HG03039 (cell line): Measurements from ENCODE around the gene WNK3.

Experiments used
- ATAC-seq: cut with Tn5 transposase; IDR thresholded peaks from one replicate; pipeline ENCODE4 v1.9.1; 2021; ENCODE audit warnings: mild to moderate bottlenecking, moderate library complexity; ENCODE audit not compliant: unreplicated experiment

WNK3 gene

GRCh38 chrX:54246866-54247265 lies 111.0 kb downstream of the WNK3 start:
- no peak for ATAC-seq

- no peak for ATAC-seq
Measured at GRCh38 chrX:54238588-54238987, 119.3 kb downstream of the WNK3 start.

- ATAC-seq, result no peak
Measured at GRCh38 chrX:54237014-54237413, 120.8 kb downstream of the WNK3 start.

- no peak for ATAC-seq
Measured at GRCh38 chrX:54230435-54231148, 127.3 kb downstream of the WNK3 start.

DNA sequence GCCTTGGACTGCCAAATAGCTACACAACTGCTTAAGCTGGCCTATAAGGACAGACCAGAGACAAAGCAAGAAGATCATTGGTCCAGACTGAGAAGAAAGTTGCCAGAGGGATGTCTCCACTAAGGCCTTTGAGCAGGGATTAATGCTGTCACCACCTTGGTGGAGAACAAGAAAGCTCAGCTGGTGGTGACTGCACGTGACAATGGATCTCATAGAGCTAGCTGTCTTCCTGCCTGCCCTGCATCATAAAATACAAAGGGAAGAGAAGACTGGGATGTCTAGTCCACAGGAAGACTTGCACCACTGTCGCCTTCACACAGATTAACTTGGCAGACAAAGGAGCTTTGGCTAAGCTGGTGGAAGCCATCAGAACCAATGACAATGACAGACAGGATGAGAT lies 134.3 kb downstream of the WNK3 start:
- no peak for ATAC-seq

- no peak for ATAC-seq
Measured at GRCh38 chrX:54213603-54214002, 144.2 kb downstream of the WNK3 start.

DNA sequence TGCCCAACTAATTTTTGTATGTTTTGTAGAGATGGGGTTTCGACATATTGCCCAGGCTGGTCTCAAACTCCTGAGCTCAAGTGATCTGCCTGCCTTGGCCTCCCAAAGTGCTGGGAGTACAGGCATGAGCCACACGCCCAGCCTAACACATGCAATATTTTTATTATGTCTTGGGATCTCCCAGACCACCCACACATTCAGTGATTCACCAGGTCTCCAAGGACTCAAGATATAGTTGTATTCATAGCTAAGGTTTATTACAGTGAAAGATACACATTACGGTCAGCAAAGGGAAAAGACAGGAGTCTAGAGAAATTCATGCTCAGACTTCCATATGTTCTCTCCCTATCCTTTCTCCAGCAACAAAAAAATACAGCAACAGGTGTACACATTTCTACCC lies 149.3 kb downstream of the WNK3 start:
- ATAC-seq, result no peak

DNA sequence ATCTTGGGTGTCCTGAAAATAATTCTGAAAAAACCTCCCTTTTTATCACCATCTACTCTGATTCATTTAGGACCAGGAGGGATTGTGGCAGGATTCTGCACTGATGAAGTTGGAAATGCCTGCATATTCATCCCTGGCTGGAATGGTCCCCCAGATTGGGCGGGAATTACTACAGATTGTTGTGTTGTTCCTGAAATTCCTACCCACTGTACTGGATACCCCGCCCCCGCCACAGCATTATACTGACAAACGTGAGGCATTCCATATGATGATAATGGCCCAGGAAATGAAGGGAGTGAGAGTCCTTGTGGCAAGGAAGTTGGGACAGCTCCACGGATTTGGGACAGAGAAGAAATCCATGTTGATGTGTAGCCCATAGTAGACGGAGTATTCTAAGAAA lies 159.6 kb downstream of the WNK3 start:
- no peak for ATAC-seq

GRCh38 chrX:54194982-54195588 lies 162.8 kb downstream of the WNK3 start:
- ATAC-seq, result no peak

GRCh38 chrX:54193085-54193821 lies 164.6 kb downstream of the WNK3 start:
- ATAC-seq, result no peak

GRCh38 chrX:54184474-54184873 lies 173.4 kb downstream of the WNK3 start:
- ATAC-seq, result no peak

DNA sequence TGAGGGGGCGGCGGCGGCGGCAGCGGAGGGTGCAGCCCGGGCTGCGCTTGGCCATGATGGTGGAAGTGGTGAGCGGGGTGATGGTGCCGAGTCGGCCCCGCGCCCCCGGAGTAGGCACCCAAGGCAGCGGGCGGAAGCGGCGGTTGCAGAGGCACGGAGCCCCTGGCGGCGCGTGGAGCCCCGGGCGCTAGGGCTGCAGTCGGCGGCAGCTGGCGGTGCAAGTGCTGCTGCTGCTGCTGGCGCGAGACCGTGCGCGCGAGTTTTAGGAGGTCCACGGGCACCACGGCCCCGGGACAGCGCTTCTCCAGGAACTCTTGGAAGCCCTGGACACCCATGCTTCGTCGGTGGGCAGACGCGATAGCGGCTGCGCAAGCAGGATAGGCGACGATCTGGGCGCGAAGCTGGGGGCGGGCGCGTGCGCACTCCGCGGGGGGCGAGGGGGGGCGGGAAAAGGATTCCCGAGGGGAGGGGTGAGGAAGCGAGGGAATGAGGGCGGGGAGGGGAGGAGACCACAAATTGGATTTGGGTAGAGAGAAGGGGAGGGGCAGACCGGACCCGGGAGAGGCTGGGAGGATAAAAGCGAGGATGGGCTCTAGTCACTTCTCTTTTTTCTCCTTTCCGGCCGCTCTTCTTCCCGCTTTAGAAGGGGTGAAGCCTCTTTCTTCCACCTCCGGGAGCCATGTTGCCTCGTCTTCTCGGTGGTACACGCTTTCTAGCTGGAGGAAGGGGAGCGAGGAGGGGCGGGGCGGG lies 174.8 kb downstream of the WNK3 start, which contains the start of gene FAM120C:
FAM120C (minus strand) TSS at position 391 of the 750 bp plus-strand sequence; CDS start at position 335, 56 bp downstream.
- ATAC-seq, result peak; percentile 39

DNA sequence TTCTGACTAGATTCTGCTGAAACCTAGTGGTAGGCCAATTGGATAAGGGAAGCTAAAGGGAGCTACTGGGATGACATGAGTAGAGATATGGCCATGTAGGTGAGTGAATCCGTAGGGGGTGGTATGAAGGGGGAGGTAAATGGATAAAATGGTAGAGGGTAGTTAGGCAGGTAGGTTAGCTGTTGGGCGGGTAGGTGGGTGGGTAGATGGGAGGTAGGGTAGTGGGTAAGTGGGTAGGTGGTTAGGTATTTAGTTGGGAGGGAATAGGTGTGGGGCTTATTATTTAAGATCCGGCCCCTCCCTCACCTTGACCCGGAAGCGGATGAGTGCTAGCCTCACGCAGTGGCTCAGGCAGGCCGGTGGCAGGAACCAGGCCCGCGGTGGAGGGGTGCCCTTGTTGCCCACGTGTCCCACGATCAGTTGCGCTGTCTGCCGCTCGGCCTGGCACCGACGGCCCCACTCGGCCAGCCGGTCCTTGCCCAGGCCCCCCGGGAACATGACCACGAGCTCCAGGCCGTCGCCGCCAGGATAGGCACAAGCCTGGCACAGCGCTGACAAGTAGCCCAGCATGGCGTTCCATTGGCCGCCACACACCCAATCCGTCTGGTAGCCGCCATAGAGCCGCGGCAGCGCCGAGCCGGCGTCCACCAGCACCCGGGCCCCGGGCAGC lies 175.5 kb downstream of the WNK3 start:
- ATAC-seq, result peak; percentile 45

DNA sequence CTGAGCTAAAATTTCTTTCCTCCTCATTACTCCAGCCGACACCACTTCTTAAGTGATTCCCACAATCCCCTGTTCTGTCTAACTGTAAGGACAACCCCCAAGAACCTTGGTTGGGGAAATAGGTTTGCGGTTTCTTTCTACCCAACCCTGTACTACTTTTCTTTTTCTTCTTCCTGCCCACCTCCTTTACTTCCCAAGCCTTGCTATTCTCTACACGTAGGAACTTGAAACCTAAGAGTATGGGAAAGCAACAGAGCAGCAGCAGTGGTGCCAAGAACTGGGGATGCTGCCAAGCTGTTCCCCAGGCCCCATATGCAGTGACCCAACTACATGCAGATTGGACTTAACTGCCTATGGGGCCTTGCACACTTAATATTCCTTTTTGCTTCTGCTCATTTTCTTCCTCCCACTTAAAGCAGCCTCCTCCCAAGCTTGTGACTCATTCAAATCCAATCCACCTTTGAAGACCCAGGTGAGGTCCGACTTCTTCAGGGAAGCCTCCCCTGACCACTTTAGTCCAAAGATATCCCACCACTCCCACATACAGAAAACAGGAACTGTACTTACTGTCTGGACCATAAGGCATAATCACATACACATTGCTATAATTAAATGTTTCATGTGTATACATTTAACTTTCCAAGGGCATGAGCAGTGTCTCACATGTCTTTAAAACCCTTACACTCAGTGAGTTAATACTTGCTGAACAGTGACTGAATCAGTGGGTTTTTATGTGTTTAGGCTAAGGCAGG lies 176.5 kb downstream of the WNK3 start:
- no peak for ATAC-seq

- no peak for ATAC-seq
Measured at GRCh38 chrX:54180403-54180802, 177.4 kb downstream of the WNK3 start.

DNA sequence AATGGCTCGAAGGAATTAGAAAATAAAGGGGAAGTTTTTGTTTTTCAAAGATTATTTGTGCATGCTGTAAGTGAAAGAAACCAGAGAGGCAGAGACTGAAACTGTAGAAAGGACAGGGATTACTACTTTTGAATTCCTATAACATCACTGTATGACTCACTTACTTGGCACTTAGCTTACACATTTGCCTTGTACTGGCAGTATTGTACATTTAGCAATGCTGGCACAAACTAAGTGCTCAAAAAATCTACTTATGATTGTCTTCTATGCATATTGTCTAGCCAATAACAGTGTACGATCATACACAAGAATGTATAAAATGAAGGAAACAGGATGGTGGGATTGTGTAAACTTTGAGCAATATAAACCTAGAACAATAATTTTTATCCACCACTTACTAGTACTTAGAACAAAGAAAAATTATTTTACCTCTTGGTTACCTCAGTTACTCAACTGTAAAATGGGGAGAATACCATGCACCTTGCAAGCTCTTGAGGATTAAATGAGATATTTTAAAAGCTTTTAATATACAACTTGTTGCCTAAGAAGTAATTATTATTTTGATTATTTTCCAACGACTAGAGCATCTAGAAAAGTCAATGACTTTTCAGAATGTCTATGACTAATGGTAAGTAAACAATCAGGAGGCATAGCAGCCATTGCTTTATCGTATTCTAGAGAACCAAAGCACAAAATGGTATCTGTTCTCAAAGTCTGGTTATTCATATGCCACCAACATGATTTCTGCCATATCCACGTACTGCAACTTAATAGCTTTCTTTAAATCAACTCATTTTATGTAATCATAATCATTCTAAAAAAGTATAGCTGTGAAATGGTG lies 179.5 kb downstream of the WNK3 start:
- ATAC-seq, result peak; percentile 36

DNA sequence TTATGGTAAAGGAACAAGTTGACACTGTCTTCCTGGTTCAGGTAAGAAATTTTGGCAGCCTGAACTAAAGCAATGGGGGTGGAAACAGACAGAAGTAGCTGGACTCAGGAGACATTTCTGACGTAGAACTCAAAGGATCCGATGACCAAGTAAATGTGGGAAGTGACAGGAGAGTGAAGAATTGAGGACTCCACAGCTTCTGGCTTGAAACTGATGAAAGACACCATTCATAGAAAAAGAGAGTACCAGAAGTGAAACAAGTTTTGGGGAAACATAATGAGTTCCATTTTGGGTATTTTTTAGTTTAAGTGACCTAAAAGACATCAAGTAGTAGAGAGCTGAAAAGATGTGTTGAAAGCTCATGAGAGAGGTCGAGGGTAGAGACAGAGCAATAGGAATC lies 180.5 kb downstream of the WNK3 start:
- ATAC-seq, result no peak

DNA sequence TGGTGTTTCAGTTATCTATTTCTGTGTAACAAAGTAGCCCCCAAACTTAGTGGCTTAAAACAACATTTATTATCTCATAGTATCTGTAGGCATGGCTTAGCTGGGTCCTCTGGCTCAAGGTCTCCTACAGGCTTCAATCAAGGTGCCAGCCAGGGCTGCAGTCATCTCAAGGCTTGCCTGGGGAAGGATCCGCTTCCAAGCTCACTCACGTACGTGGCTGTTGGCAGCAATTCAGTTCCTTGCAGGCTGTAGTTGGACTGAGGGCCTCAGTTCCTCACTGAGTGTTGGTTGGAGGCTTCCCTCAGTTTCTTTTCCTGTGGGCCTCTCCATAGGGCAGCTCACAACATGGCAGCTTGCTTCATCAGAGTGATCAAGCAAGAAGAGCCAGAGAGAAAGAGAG lies 184.1 kb downstream of the WNK3 start:
- ATAC-seq, result no peak

DNA sequence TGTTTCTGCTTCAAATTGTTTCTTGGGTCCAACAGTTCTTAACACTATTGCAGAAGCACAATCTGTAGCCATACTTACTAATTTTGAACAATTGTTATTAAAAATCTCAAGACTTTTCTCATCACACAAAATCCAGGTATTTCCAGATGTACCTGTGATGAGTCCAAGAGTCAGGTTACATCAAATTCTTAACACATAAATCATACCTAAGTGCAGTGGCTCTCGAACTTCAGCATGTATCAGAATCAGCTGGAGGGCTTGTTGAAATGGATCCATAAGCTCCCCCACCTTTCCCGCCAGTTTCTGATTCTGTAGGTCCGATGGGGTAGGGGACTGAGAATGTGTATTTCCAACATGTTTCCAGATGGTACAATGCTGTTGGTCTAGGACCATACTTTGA lies 185.4 kb downstream of the WNK3 start:
- ATAC-seq, result no peak
